SK-N-SH treated with all-trans-retinoic acid at 6 μM for 48 hours (cell line): ENCODE measurements around the gene DMD.

Experiments
- ATAC-seq: fragments of 200-7000 bp; cut with Tn5 transposase; 3 replicates; pipeline ENCODE4 v1.9.1; 2020; ENCODE audit warnings: mild to moderate bottlenecking, moderate library complexity
- ARNTL ChIP-seq: fragments of 450-650 bp; formaldehyde crosslinking; IDR thresholded peaks from 2 replicates; pipeline ENCODE4 v1.5.0; 2020; ENCODE audit warnings: low read depth, mild to moderate bottlenecking, moderate library complexity, borderline replicate concordance
- CREB5 ChIP-seq: fragments of 250-450 bp; sonication (Bioruptor Pico); IDR thresholded peaks from 2 replicates; pipeline ENCODE4 v1.5.1; 2020; ENCODE audit warnings: low read depth, mild to moderate bottlenecking, moderate library complexity
- CSDC2 ChIP-seq: fragments of 250-450 bp; sonication (Bioruptor Pico); IDR thresholded peaks from 2 replicates; pipeline ENCODE4 v1.5.0; 2020; ENCODE audit warnings: mild to moderate bottlenecking, moderate library complexity
- CSRNP3 ChIP-seq: fragments of 250-450 bp; sonication (Bioruptor Pico); IDR thresholded peaks from 2 replicates; pipeline ENCODE4 v1.5.1; 2021; ENCODE audit warnings: mild to moderate bottlenecking, moderate library complexity
- GLIS3 ChIP-seq: fragments of 250-450 bp; sonication (Bioruptor Pico); IDR thresholded peaks from 2 replicates; pipeline ENCODE4 v1.5.0; 2020; ENCODE audit warnings: mild to moderate bottlenecking, moderate library complexity
- ISL1 ChIP-seq: fragments of 250-450 bp; sonication (Bioruptor Pico); IDR thresholded peaks from 2 replicates; pipeline ENCODE4 v2.1.2; 2022; ENCODE audit warnings: mild to moderate bottlenecking, moderate library complexity
- OSR1 ChIP-seq: fragments of 250-450 bp; sonication (Bioruptor Pico); IDR thresholded peaks from 2 replicates; pipeline ENCODE4 v1.8.0; 2022; ENCODE audit warnings: moderate library complexity, mild to moderate bottlenecking, inconsistent platforms
- POU6F1 ChIP-seq: fragments of 250-450 bp; sonication (Bioruptor Pico); IDR thresholded peaks from 2 replicates; pipeline ENCODE4 v1.8.0; 2021; ENCODE audit warnings: low read depth, mild to moderate bottlenecking, moderate library complexity, borderline replicate concordance
- PPARA ChIP-seq: fragments of 250-450 bp; sonication (Bioruptor Pico); IDR thresholded peaks from 2 replicates; pipeline ENCODE4 v1.5.0; 2020; ENCODE audit warnings: mild to moderate bottlenecking, borderline replicate concordance
- RARB ChIP-seq: fragments of 250-450 bp; sonication (Bioruptor Pico); IDR thresholded peaks from 2 replicates; pipeline ENCODE4 v1.8.0; 2021; ENCODE audit warnings: mild to moderate bottlenecking, moderate library complexity
- SNAI2 ChIP-seq: fragments of 250-450 bp; sonication (Bioruptor Pico); IDR thresholded peaks from 2 replicates; pipeline ENCODE4 v1.5.0; 2020; ENCODE audit warnings: mild to moderate bottlenecking, moderate library complexity
- TCF4 ChIP-seq: fragments of 250-450 bp; sonication (Bioruptor Pico); IDR thresholded peaks from 2 replicates; pipeline ENCODE4 v1.8.0; 2021; ENCODE audit warnings: mild to moderate bottlenecking, moderate library complexity, borderline replicate concordance
- TOX ChIP-seq: fragments of 250-450 bp; sonication (Bioruptor Pico); IDR thresholded peaks from 2 replicates; pipeline ENCODE4 v1.8.0; 2021; ENCODE audit warnings: mild to moderate bottlenecking, moderate library complexity, borderline replicate concordance
- ZFP3 ChIP-seq: fragments of 250-450 bp; sonication (Bioruptor Pico); IDR thresholded peaks from 2 replicates; pipeline ENCODE4 v1.5.0; 2020; ENCODE audit warnings: mild to moderate bottlenecking, moderate library complexity
- ZFP30 ChIP-seq: fragments of 450-650 bp; formaldehyde crosslinking; IDR thresholded peaks from 2 replicates; pipeline ENCODE4 v1.5.0; 2022; ENCODE audit warnings: mild to moderate bottlenecking, moderate library complexity
- ZNF70 ChIP-seq: fragments of 450-650 bp; formaldehyde crosslinking; IDR thresholded peaks from 2 replicates; pipeline ENCODE4 v1.5.0; 2020; ENCODE audit warnings: mild to moderate bottlenecking, moderate library complexity
- ZNF8 ChIP-seq: fragments of 450-650 bp; formaldehyde crosslinking; IDR thresholded peaks from 2 replicates; pipeline ENCODE4 v1.5.0; 2020; ENCODE audit warnings: mild to moderate bottlenecking, moderate library complexity
- TF ChIP-seq, protein P1 (sequence below): fragments of 250-450 bp; sonication (Bioruptor Pico); IDR thresholded peaks from 2 replicates; pipeline ENCODE4 v1.5.0; 2020; ENCODE audit warnings: mild to moderate bottlenecking, moderate library complexity
- TF ChIP-seq, protein P2 (sequence below): fragments of 250-450 bp; sonication (Bioruptor Pico); IDR thresholded peaks from 2 replicates; pipeline ENCODE4 v1.8.0; 2020; ENCODE audit warnings: mild to moderate bottlenecking, moderate library complexity, borderline replicate concordance

Gene DMD

GRCh38 chrX:31909850-31910572 is 1301.3 kb downstream of the DMD start (continued):
- TF ChIP-seq POU6F1 (CRISPR knock-in tag), result no peak
- TF ChIP-seq RARB (CRISPR knock-in tag), result no peak
- no peak for TF ChIP-seq PPARA
- no peak for TF ChIP-seq ZFP3
- TF ChIP-seq ISL1 (CRISPR knock-in tag), result no peak
- TF ChIP-seq ZFP30 (CRISPR knock-in tag), result no peak
- TF ChIP-seq, protein P1, sequence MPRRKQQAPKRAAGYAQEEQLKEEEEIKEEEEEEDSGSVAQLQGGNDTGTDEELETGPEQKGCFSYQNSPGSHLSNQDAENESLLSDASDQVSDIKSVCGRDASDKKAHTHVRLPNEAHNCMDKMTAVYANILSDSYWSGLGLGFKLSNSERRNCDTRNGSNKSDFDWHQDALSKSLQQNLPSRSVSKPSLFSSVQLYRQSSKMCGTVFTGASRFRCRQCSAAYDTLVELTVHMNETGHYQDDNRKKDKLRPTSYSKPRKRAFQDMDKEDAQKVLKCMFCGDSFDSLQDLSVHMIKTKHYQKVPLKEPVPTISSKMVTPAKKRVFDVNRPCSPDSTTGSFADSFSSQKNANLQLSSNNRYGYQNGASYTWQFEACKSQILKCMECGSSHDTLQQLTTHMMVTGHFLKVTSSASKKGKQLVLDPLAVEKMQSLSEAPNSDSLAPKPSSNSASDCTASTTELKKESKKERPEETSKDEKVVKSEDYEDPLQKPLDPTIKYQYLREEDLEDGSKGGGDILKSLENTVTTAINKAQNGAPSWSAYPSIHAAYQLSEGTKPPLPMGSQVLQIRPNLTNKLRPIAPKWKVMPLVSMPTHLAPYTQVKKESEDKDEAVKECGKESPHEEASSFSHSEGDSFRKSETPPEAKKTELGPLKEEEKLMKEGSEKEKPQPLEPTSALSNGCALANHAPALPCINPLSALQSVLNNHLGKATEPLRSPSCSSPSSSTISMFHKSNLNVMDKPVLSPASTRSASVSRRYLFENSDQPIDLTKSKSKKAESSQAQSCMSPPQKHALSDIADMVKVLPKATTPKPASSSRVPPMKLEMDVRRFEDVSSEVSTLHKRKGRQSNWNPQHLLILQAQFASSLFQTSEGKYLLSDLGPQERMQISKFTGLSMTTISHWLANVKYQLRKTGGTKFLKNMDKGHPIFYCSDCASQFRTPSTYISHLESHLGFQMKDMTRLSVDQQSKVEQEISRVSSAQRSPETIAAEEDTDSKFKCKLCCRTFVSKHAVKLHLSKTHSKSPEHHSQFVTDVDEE (CRISPR knock-in tag), result no peak
- no peak for TF ChIP-seq OSR1 (CRISPR knock-in tag)
- no peak for TF ChIP-seq GLIS3 (CRISPR knock-in tag)

GRCh38 chrX:31894152-31894551 is 1317.2 kb downstream of the DMD start:
- no peak for TF ChIP-seq POU6F1 (CRISPR knock-in tag)
- TF ChIP-seq TCF4, result no peak
- no peak for TF ChIP-seq TOX (CRISPR knock-in tag)
- TF ChIP-seq ISL1 (CRISPR knock-in tag), result no peak
- TF ChIP-seq ZNF70 (CRISPR knock-in tag), result no peak
- TF ChIP-seq CSDC2, result no peak
- TF ChIP-seq ARNTL (CRISPR knock-in tag), result no peak
- TF ChIP-seq SNAI2 (CRISPR knock-in tag), result no peak
- TF ChIP-seq ZNF8 (CRISPR knock-in tag), result no peak
- no peak for TF ChIP-seq PPARA
- TF ChIP-seq, protein P2, sequence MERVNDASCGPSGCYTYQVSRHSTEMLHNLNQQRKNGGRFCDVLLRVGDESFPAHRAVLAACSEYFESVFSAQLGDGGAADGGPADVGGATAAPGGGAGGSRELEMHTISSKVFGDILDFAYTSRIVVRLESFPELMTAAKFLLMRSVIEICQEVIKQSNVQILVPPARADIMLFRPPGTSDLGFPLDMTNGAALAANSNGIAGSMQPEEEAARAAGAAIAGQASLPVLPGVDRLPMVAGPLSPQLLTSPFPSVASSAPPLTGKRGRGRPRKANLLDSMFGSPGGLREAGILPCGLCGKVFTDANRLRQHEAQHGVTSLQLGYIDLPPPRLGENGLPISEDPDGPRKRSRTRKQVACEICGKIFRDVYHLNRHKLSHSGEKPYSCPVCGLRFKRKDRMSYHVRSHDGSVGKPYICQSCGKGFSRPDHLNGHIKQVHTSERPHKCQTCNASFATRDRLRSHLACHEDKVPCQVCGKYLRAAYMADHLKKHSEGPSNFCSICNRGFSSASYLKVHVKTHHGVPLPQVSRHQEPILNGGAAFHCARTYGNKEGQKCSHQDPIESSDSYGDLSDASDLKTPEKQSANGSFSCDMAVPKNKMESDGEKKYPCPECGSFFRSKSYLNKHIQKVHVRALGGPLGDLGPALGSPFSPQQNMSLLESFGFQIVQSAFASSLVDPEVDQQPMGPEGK (CRISPR knock-in tag), result no peak
- no peak for TF ChIP-seq OSR1 (CRISPR knock-in tag)
- TF ChIP-seq, protein P1 (CRISPR knock-in tag), result no peak
- no peak for TF ChIP-seq CREB5 (CRISPR knock-in tag)
- TF ChIP-seq CSRNP3, result no peak
- TF ChIP-seq ZFP3, result no peak

More at GRCh38 chrX:31894152-31894551, 1317.2 kb downstream of the DMD start:
- no peak for ATAC-seq
